Measurements from ENCODE around the gene FHL2. TPM values are rescaled to one million over a fixed set of nuclear protein-coding genes. Genes with fewer than 3 reads are reported as not detected.

FHL2 gene
- total and polyA plus RNA-seq, 9 of the 15 experiments (the other 6 are each of a cell fraction or from before 2014, with no cell fraction given), result 7.5 to 33.1 (median 23.9) TPM

GRCh38 chr2:105337122-105338019, 61.5 kb downstream of the FHL2 start, which contains the start of gene C2orf49 (continued):
- no peak for TF ChIP-seq TSHZ1 (CRISPR knock-in tag; IDR thresholded peaks at IDR 0.05)
- no peak for TF ChIP-seq ZNF140 (CRISPR knock-in tag; IDR thresholded peaks at IDR 0.05)
- TF ChIP-seq FOSL1 (tag; conservative IDR thresholded peaks at IDR 0.05), result no peak
- TF ChIP-seq TCF7L2 (IDR thresholded peaks at IDR 0.05; ENCODE audit: low read depth, low read length), result no peak
- TF ChIP-seq ZBTB9 (CRISPR knock-in tag; IDR thresholded peaks at IDR 0.05), result peak; percentile 79; the same call in 1 of the 2 replicates
- no peak for TF ChIP-seq RBM22 (IDR thresholded peaks at IDR 0.05; ENCODE audit: low read depth, low read length, poor library complexity, severe bottlenecking)
- no peak for TF ChIP-seq GATAD2A (IDR thresholded peaks at IDR 0.05)
- no peak for TF ChIP-seq POLR3A (IDR thresholded peaks at IDR 0.05; ENCODE audit: borderline replicate concordance, extremely low read depth, insufficient read depth, insufficient read length)
- TF ChIP-seq BRF2 (IDR thresholded peaks at IDR 0.05; ENCODE audit: borderline replicate concordance, insufficient read depth, insufficient read length), result no peak
- TF ChIP-seq CBFA2T2 (conservative IDR thresholded peaks at IDR 0.05), result no peak
- no peak for TF ChIP-seq LARP7 (IDR thresholded peaks at IDR 0.05)
- peak; percentile 98 for TF ChIP-seq EP400 (IDR thresholded peaks at IDR 0.05)
- 0 out of 2 replicates have a peak, but pooled peaks have one; percentile 20 for TF ChIP-seq PYGO2 (tag; IDR thresholded peaks at IDR 0.05)
- no peak for TF ChIP-seq ZNF280A (IDR thresholded peaks at IDR 0.05; ENCODE audit: low read depth, partially characterized antibody)
- TF ChIP-seq POLR2AphosphoS5 (IDR thresholded peaks at IDR 0.05; ENCODE audit: control insufficient read depth, insufficient read depth, low read depth, low read length), result peak; percentile 62
- TF ChIP-seq GTF2E2 (tag; IDR thresholded peaks at IDR 0.05), result peak; percentile 46; the same call in 1 of the 2 replicates
- TF ChIP-seq STAT5B (CRISPR knock-in tag; IDR thresholded peaks at IDR 0.05), result no peak
